GM18858 (cell line): ENCODE results near the gene KIAA0825.
"Not testable (repeated sequence)": the region's sequence is repeated elsewhere in the genome, so short reads cannot be mapped to it uniquely, and the experiment has no call there.

Experiments used
- ATAC-seq: cut with Tn5 transposase; IDR thresholded peaks from one replicate; pipeline ENCODE4 v1.9.1; 2021; ENCODE audit not compliant: unreplicated experiment

The KIAA0825 gene

GRCh38 chr5:94388773-94389514 is 229.5 kb downstream of the KIAA0825 start:
- ATAC-seq = no peak

- no peak for ATAC-seq
Measured at GRCh38 chr5:94385767-94386166, 232.6 kb downstream of the KIAA0825 start.

- no peak for ATAC-seq
Measured at GRCh38 chr5:94378062-94378461, 240.3 kb downstream of the KIAA0825 start.

- ATAC-seq = no peak
Measured at GRCh38 chr5:94376672-94377345, 241.6 kb downstream of the KIAA0825 start.

GRCh38 chr5:94375801-94376200 is 242.6 kb downstream of the KIAA0825 start:
- ATAC-seq = no peak

GRCh38 chr5:94374336-94374735 is 244.1 kb downstream of the KIAA0825 start:
- ATAC-seq = no peak

- no peak for ATAC-seq
Measured at GRCh38 chr5:94367900-94368299, 250.5 kb downstream of the KIAA0825 start.

GRCh38 chr5:94366811-94367210 is 251.6 kb downstream of the KIAA0825 start:
- ATAC-seq = no peak

GRCh38 chr5:94362857-94363256 is 255.5 kb downstream of the KIAA0825 start:
- ATAC-seq = no peak

- no peak for ATAC-seq
Measured at GRCh38 chr5:94361832-94362796, 256.3 kb downstream of the KIAA0825 start.

GRCh38 chr5:94361161-94361560 is 257.2 kb downstream of the KIAA0825 start:
- ATAC-seq = no peak

GRCh38 chr5:94360382-94361130 is 257.8 kb downstream of the KIAA0825 start:
- no peak for ATAC-seq

- ATAC-seq = no peak
Measured at GRCh38 chr5:94359880-94360279, 258.5 kb downstream of the KIAA0825 start.

GRCh38 chr5:94355811-94356210 is 262.6 kb downstream of the KIAA0825 start:
- no peak for ATAC-seq

GRCh38 chr5:94354837-94355485 is 263.4 kb downstream of the KIAA0825 start:
- ATAC-seq = not testable (repeated sequence)

- ATAC-seq = no peak
Measured at GRCh38 chr5:94353605-94354004, 264.8 kb downstream of the KIAA0825 start.

- ATAC-seq = no peak
Measured at GRCh38 chr5:94347130-94347529, 271.3 kb downstream of the KIAA0825 start.

GRCh38 chr5:94345257-94345656 is 273.1 kb downstream of the KIAA0825 start:
- ATAC-seq = no peak

GRCh38 chr5:94337617-94338016 is 280.8 kb downstream of the KIAA0825 start:
- no peak for ATAC-seq

GRCh38 chr5:94335936-94336335 is 282.5 kb downstream of the KIAA0825 start:
- ATAC-seq = no peak
